Neuron (in vitro differentiated cells): ENCODE results near the gene CLEC2D.
"Not testable (repeated sequence)": the region's sequence is repeated elsewhere in the genome, so short reads cannot be mapped to it uniquely, and the experiment has no call there.

Experiments used
- H2AFZ ChIP-seq: one replicate; pipeline ENCODE4 v1.6.1; 2013; ENCODE audit warnings: low read depth, mild to moderate bottlenecking, inconsistent platforms, low read length, moderate library complexity
- H3K27me3 ChIP-seq: one replicate; pipeline ENCODE4 v1.6.1; 2013; ENCODE audit warnings: low read length; ENCODE audit not compliant: insufficient read depth
- H3K36me3 ChIP-seq: one replicate; pipeline ENCODE4 v1.6.1; 2013; ENCODE audit warnings: low read length; ENCODE audit not compliant: insufficient read depth
- H3K4me1 ChIP-seq: one replicate; pipeline ENCODE4 v1.6.1; 2013; ENCODE audit warnings: low read length; ENCODE audit not compliant: insufficient read depth
- H3K4me3 ChIP-seq: 2 replicates; pipeline ENCODE4 v1.5.1; 2013; ENCODE audit warnings: mild to moderate bottlenecking, low read length, moderate library complexity
- H3K9me3 ChIP-seq: one replicate; pipeline ENCODE4 v1.6.1; 2013; ENCODE audit warnings: low read length

Gene CLEC2D

GRCh38 chr12:9668161-9669018 is 1.1 kb upstream of the CLEC2D start:
- Histone ChIP-seq H3K4me1 (no peaks in the 10 kb centered on the region), H3K4me3 (no peak overlapping the region), H2AFZ (no peak overlapping the region), H3K36me3 (peaks cover 13% of the 10 kb centered on the region), H3K9me3 (no peaks in the 10 kb centered on the region), H3K27me3 (no peaks in the 10 kb centered on the region)

- Histone ChIP-seq H3K4me3 (no peak overlapping the region), H3K4me1 (no peaks in the 10 kb centered on the region), H2AFZ (no peak overlapping the region), H3K9me3 (no peaks in the 10 kb centered on the region), H3K27me3 (no peaks in the 10 kb centered on the region), H3K36me3 (peaks cover 13% of the 10 kb centered on the region)
Measured at GRCh38 chr12:9669019-9669326, 540 bp upstream of the CLEC2D start.

- not testable (repeated sequence) for H2AFZ ChIP-seq, H3K27me3 ChIP-seq, H3K4me1 ChIP-seq
Measured at GRCh38 chr12:9672340-9672739, 2.8 kb downstream of the CLEC2D start.

GRCh38 chr12:9673404-9674225 is 4.1 kb downstream of the CLEC2D start:
- no peaks in the 10 kb centered on the region for H3K4me1 ChIP-seq
- H3K27me3 ChIP-seq: no peaks in the 10 kb centered on the region
- no peak overlapping the region for H3K4me3 ChIP-seq
- H3K9me3 ChIP-seq: peaks cover 2% of the 10 kb centered on the region
- peaks cover 3% of the 10 kb centered on the region for H3K36me3 ChIP-seq
- H2AFZ ChIP-seq: no peak overlapping the region

More at GRCh38 chr12:9672340-9672739, 2.8 kb downstream of the CLEC2D start:
- H3K4me3 ChIP-seq, H3K36me3 ChIP-seq, H3K9me3 ChIP-seq: not testable (repeated sequence)

GRCh38 chr12:9674226-9674590 is 4.7 kb downstream of the CLEC2D start:
- H3K4me1 ChIP-seq: no peaks in the 10 kb centered on the region

GRCh38 chr12:9682508-9682907 is 13.0 kb downstream of the CLEC2D start:
- not testable (repeated sequence) for H3K27me3 ChIP-seq, H3K9me3 ChIP-seq, H3K4me3 ChIP-seq, H2AFZ ChIP-seq, H3K4me1 ChIP-seq
- H3K36me3 ChIP-seq: peaks cover 13% of the 10 kb centered on the region

More at GRCh38 chr12:9674226-9674590, 4.7 kb downstream of the CLEC2D start:
- Histone ChIP-seq H3K36me3 (peaks cover 3% of the 10 kb centered on the region), H2AFZ (no peak overlapping the region), H3K4me3 (no peak overlapping the region), H3K9me3 (peaks cover 2% of the 10 kb centered on the region), H3K27me3 (no peaks in the 10 kb centered on the region)

GRCh38 chr12:9682949-9683348 is 13.4 kb downstream of the CLEC2D start:
- not testable (repeated sequence) for H2AFZ ChIP-seq, H3K27me3 ChIP-seq, H3K9me3 ChIP-seq, H3K4me3 ChIP-seq, H3K4me1 ChIP-seq
- H3K36me3 ChIP-seq: peaks cover 13% of the 10 kb centered on the region

GRCh38 chr12:9685366-9685765 is 15.9 kb downstream of the CLEC2D start:
- peaks cover 25% of the 10 kb centered on the region for H3K36me3 ChIP-seq
- H2AFZ ChIP-seq, H3K4me3 ChIP-seq, H3K9me3 ChIP-seq, H3K27me3 ChIP-seq, H3K4me1 ChIP-seq: not testable (repeated sequence)

- no peaks in the 10 kb centered on the region for H3K27me3 ChIP-seq
- H3K4me1 ChIP-seq: no peaks in the 10 kb centered on the region
- peaks cover 5% of the 10 kb centered on the region for H3K9me3 ChIP-seq
- no peak overlapping the region for H2AFZ ChIP-seq
- no peak overlapping the region for H3K4me3 ChIP-seq
- peaks cover 26% of the 10 kb centered on the region for H3K36me3 ChIP-seq
Measured at GRCh38 chr12:9685915-9686314, 16.4 kb downstream of the CLEC2D start.

GRCh38 chr12:9687228-9687627 is 17.7 kb downstream of the CLEC2D start:
- Histone ChIP-seq H3K4me1 (no peaks in the 10 kb centered on the region), H3K4me3 (no peak overlapping the region), H3K36me3 (peaks cover 31% of the 10 kb centered on the region), H3K9me3 (peaks cover 5% of the 10 kb centered on the region), H3K27me3 (no peaks in the 10 kb centered on the region), H2AFZ (no peak overlapping the region)

- peaks cover 6% of the 10 kb centered on the region for H3K9me3 ChIP-seq
- H3K27me3 ChIP-seq: no peaks in the 10 kb centered on the region
- H2AFZ ChIP-seq: no peak overlapping the region
- no peak overlapping the region for H3K4me3 ChIP-seq
- no peaks in the 10 kb centered on the region for H3K4me1 ChIP-seq
- peaks cover 51% of the 10 kb centered on the region for H3K36me3 ChIP-seq
Measured at GRCh38 chr12:9692909-9693308, 23.4 kb downstream of the CLEC2D start.

- Histone ChIP-seq H3K27me3 (no peaks in the 10 kb centered on the region), H3K9me3 (peaks cover 6% of the 10 kb centered on the region), H2AFZ (no peak overlapping the region), H3K36me3 (peaks cover 43% of the 10 kb centered on the region), H3K4me3 (no peak overlapping the region), H3K4me1 (no peaks in the 10 kb centered on the region)
Measured at GRCh38 chr12:9694241-9694640, 24.7 kb downstream of the CLEC2D start.

- not testable (repeated sequence) for H3K9me3 ChIP-seq, H3K4me1 ChIP-seq, H3K27me3 ChIP-seq, H2AFZ ChIP-seq, H3K4me3 ChIP-seq
- H3K36me3 ChIP-seq: peaks cover 35% of the 10 kb centered on the region
Measured at GRCh38 chr12:9695150-9695549, 25.6 kb downstream of the CLEC2D start.
